ENCODE measurements around the gene POLA1. TPM values are rescaled to one million over a fixed set of nuclear protein-coding genes. Genes with fewer than 3 reads are reported as not detected.

POLA1 gene
- total RNA-seq, 2 donors from 2014 or later: 24.4 to 53.6 TPM

GRCh38 chrX:25005034-25005381 is 311.3 kb downstream of the POLA1 start:
- no peaks in the 10 kb centered on the region for H3K9me3 ChIP-seq (ENCODE audit: control insufficient read depth, low read length)
- Mint-ChIP-seq H3K9me3 (no peaks in the 10 kb centered on the region), H3K27me3 (ENCODE audit: insufficient read depth) (peaks cover 95% of the 10 kb centered on the region), H3K4me1 (peaks cover 24% of the 10 kb centered on the region), H3K4me3 (peak overlapping the region; percentile 47), H3K27ac (no peak overlapping the region), H3K36me3 (ENCODE audit: low read depth) (no peaks in the 10 kb centered on the region)
- H3K36me3 ChIP-seq (ENCODE audit: control insufficient read depth, insufficient read depth, low read length): no peaks in the 10 kb centered on the region
- no peak for DNase-seq
- no peak for TF ChIP-seq CTCF (conservative IDR thresholded peaks at IDR 0.05)
- no peaks in the 10 kb centered on the region for H3K4me1 ChIP-seq (ENCODE audit: control insufficient read depth, insufficient read depth, low read length)
- H3K4me3 ChIP-seq (ENCODE audit: low read length): peak overlapping the region; percentile 29
- WGBS, 2 experiments (ENCODE audit: insufficient coverage in 1 of 2, insufficient read length in 1 of 2): 3% methylated on average over 23 of the region's 23 CpGs; no CpG with 5 or more reads in 1 of the 2 experiments
- H3K27me3 ChIP-seq (ENCODE audit: control insufficient read depth, insufficient read depth, low read length, poor library complexity, severe bottlenecking): peaks cover 98% of the 10 kb centered on the region
- no peak overlapping the region for H3K9ac ChIP-seq (ENCODE audit: extremely low read depth, low read length, poor library complexity, severe bottlenecking)
- H3K27ac ChIP-seq (ENCODE audit: low read depth, low read length): no peak overlapping the region

GRCh38 chrX:25005382-25006185 is 311.9 kb downstream of the POLA1 start:
- H3K27me3 ChIP-seq (ENCODE audit: control insufficient read depth, insufficient read depth, low read length, poor library complexity, severe bottlenecking): peaks cover 98% of the 10 kb centered on the region
- H3K4me1 Mint-ChIP-seq: peaks cover 24% of the 10 kb centered on the region
- no peaks in the 10 kb centered on the region for H3K9me3 Mint-ChIP-seq
- WGBS, 2 experiments (ENCODE audit: insufficient coverage in 1 of 2, insufficient read length in 1 of 2): 0 to 1% methylated on average over 1 to 68 of the region's 72 CpGs
- no peak overlapping the region for H3K9ac ChIP-seq (ENCODE audit: extremely low read depth, low read length, poor library complexity, severe bottlenecking)
- H3K9me3 ChIP-seq (ENCODE audit: control insufficient read depth, low read length): no peaks in the 10 kb centered on the region
- H3K36me3 ChIP-seq (ENCODE audit: control insufficient read depth, insufficient read depth, low read length): no peaks in the 10 kb centered on the region
- H3K27ac ChIP-seq (ENCODE audit: low read depth, low read length): no peak overlapping the region
- no peak overlapping the region for H3K27ac Mint-ChIP-seq
- H3K36me3 Mint-ChIP-seq (ENCODE audit: low read depth): no peaks in the 10 kb centered on the region
- peak; percentile 68 for DNase-seq
- TF ChIP-seq CTCF (conservative IDR thresholded peaks at IDR 0.05): no peak
- peaks cover 95% of the 10 kb centered on the region for H3K27me3 Mint-ChIP-seq (ENCODE audit: insufficient read depth)
- peak overlapping the region; percentile 47 for H3K4me3 Mint-ChIP-seq
- no peak overlapping the region for H3K4me3 ChIP-seq (ENCODE audit: low read length)
- H3K4me1 ChIP-seq (ENCODE audit: control insufficient read depth, insufficient read depth, low read length): no peaks in the 10 kb centered on the region

- peaks cover 95% of the 10 kb centered on the region for H3K27me3 Mint-ChIP-seq (ENCODE audit: insufficient read depth)
- no peak for TF ChIP-seq CTCF (conservative IDR thresholded peaks at IDR 0.05)
- no peaks in the 10 kb centered on the region for H3K36me3 Mint-ChIP-seq (ENCODE audit: low read depth)
- H3K4me1 ChIP-seq (ENCODE audit: control insufficient read depth, insufficient read depth, low read length): no peaks in the 10 kb centered on the region
- peaks cover 98% of the 10 kb centered on the region for H3K27me3 ChIP-seq (ENCODE audit: control insufficient read depth, insufficient read depth, low read length, poor library complexity, severe bottlenecking)
- H3K4me3 Mint-ChIP-seq: peak overlapping the region; percentile 42
- H3K36me3 ChIP-seq (ENCODE audit: control insufficient read depth, insufficient read depth, low read length): no peaks in the 10 kb centered on the region
- H3K9me3 ChIP-seq (ENCODE audit: control insufficient read depth, low read length): no peaks in the 10 kb centered on the region
- no peak overlapping the region for H3K9ac ChIP-seq (ENCODE audit: extremely low read depth, low read length, poor library complexity, severe bottlenecking)
- DNase-seq: no peak
- H3K27ac ChIP-seq (ENCODE audit: low read depth, low read length): no peak overlapping the region
- H3K4me3 ChIP-seq (ENCODE audit: low read length): no peak overlapping the region
- H3K27ac Mint-ChIP-seq: no peak overlapping the region
- H3K4me1 Mint-ChIP-seq: peaks cover 22% of the 10 kb centered on the region
- WGBS, 2 experiments (ENCODE audit: insufficient coverage in 1 of 2, insufficient read length in 1 of 2): 3 to 7% methylated on average over 2 to 7 of the region's 7 CpGs
- H3K9me3 Mint-ChIP-seq: no peaks in the 10 kb centered on the region
Observed at GRCh38 chrX:25006586-25007058, 312.9 kb downstream of the POLA1 start.
